Osteoblast (primary cell): ENCODE data around the gene RNF187. TPM values are rescaled to one million over a fixed set of nuclear protein-coding genes. Genes with fewer than 3 reads are reported as not detected.

Experiments
- DNase-seq: peaks from one replicate; pipeline ENCODE4 v3.0.0; 2011; ENCODE audit warnings: low spot score, mixed read lengths; ENCODE audit not compliant: insufficient read length; ENCODE audit errors: missing footprints
- H2AFZ ChIP-seq: 2 replicates; pipeline ENCODE4 v1.6.0; 2011; ENCODE audit warnings: mild to moderate bottlenecking, low read length
- H3K27ac ChIP-seq: 2 replicates; pipeline ENCODE4 v1.5.1; 2011; ENCODE audit warnings: mild to moderate bottlenecking, low read depth, low read length, moderate library complexity
- H3K27me3 ChIP-seq: 2 replicates; pipeline ENCODE4 v1.6.0; 2012; ENCODE audit warnings: mild to moderate bottlenecking, control low read depth, inconsistent platforms, low read length, moderate library complexity; ENCODE audit not compliant: insufficient read depth
- H3K36me3 ChIP-seq: 2 replicates; pipeline ENCODE4 v1.5.1; 2011; ENCODE audit warnings: mild to moderate bottlenecking, low read length, control low read depth, moderate library complexity; ENCODE audit not compliant: insufficient read depth
- H3K4me1 ChIP-seq: 2 replicates; pipeline ENCODE4 v1.5.1; 2011; ENCODE audit warnings: mild to moderate bottlenecking, low read length, control low read depth, moderate library complexity; ENCODE audit not compliant: insufficient read depth
- H3K4me2 ChIP-seq: 2 replicates; pipeline ENCODE4 v1.6.0; 2011; ENCODE audit warnings: mild to moderate bottlenecking, low read length; ENCODE audit not compliant: insufficient read depth
- H3K4me3 ChIP-seq: fragments of 200-600 bp; sonication (generic); 3 replicates; pipeline ENCODE4 v1.5.1; 2012; ENCODE audit warnings: mild to moderate bottlenecking, low read length, inconsistent platforms; ENCODE audit not compliant: insufficient read depth
- H3K79me2 ChIP-seq: 2 replicates; pipeline ENCODE4 v1.6.0; 2012; ENCODE audit warnings: mild to moderate bottlenecking, low read length, control low read depth, inconsistent platforms; ENCODE audit not compliant: insufficient read depth
- H3K9me3 ChIP-seq: 2 replicates; pipeline ENCODE4 v1.5.1; 2011; ENCODE audit warnings: low read depth, low read length, control low read depth
- H4K20me1 ChIP-seq: 2 replicates; pipeline ENCODE4 v1.6.0; 2012; ENCODE audit warnings: mild to moderate bottlenecking, low read length, control low read depth; ENCODE audit not compliant: insufficient read depth
- CTCF ChIP-seq: IDR thresholded peaks from 2 replicates; pipeline ENCODE4 v1.5.1; 2011; ENCODE audit warnings: mild to moderate bottlenecking, low read depth, low read length, moderate library complexity; ENCODE audit errors: extremely low read depth
- total RNA-seq: library from RNA; depleted of rRNA; stranded (reverse); fragments of >200 nt; gene quantifications from 2 replicates; pipeline ENCODE4 v1.2.3, GENCODE V29; 2012

RNF187 gene
- total RNA-seq, 1 donor: 52.5 TPM

GRCh38 chr1:228471154-228471761 is 15.9 kb upstream of the RNF187 start:
- no peak overlapping the region for H3K4me2 ChIP-seq
- peaks cover 39% of the 10 kb centered on the region for H3K27me3 ChIP-seq
- no peak overlapping the region for H3K4me3 ChIP-seq
- H3K36me3 ChIP-seq: no peaks in the 10 kb centered on the region
- no peaks in the 10 kb centered on the region for H3K9me3 ChIP-seq
- no peak overlapping the region for H2AFZ ChIP-seq
- no peaks in the 10 kb centered on the region for H4K20me1 ChIP-seq
- H3K79me2 ChIP-seq: no peaks in the 10 kb centered on the region
- no peak for DNase-seq
- H3K4me1 ChIP-seq: no peaks in the 10 kb centered on the region
- TF ChIP-seq CTCF: no peak
- no peak overlapping the region for H3K27ac ChIP-seq

- Histone ChIP-seq H3K4me2 (no peak overlapping the region), H3K4me1 (no peaks in the 10 kb centered on the region), H3K27me3 (peaks cover 39% of the 10 kb centered on the region), H3K9me3 (no peaks in the 10 kb centered on the region), H4K20me1 (no peaks in the 10 kb centered on the region), H3K36me3 (no peaks in the 10 kb centered on the region), H3K4me3 (no peak overlapping the region), H3K79me2 (no peaks in the 10 kb centered on the region), H2AFZ (no peak overlapping the region), H3K27ac (no peak overlapping the region)
- TF ChIP-seq CTCF: peak; percentile 66
- DNase-seq: no peak
These were observed 15.3 kb upstream of the RNF187 start for GRCh38 chr1:228471762-228472398.

- Histone ChIP-seq H3K9me3 (no peaks in the 10 kb centered on the region), H3K4me2 (no peak overlapping the region), H4K20me1 (no peaks in the 10 kb centered on the region), H3K4me3 (no peak overlapping the region), H2AFZ (no peak overlapping the region), H3K4me1 (no peaks in the 10 kb centered on the region), H3K36me3 (no peaks in the 10 kb centered on the region), H3K27me3 (peaks cover 31% of the 10 kb centered on the region), H3K79me2 (no peaks in the 10 kb centered on the region), H3K27ac (no peak overlapping the region)
- DNase-seq: no peak
- no peak for TF ChIP-seq CTCF
These were observed 14.5 kb upstream of the RNF187 start for GRCh38 chr1:228472655-228473054.

- Histone ChIP-seq H3K4me2 (no peak overlapping the region), H4K20me1 (no peaks in the 10 kb centered on the region), H3K27me3 (peaks cover 13% of the 10 kb centered on the region), H2AFZ (no peak overlapping the region), H3K27ac (no peak overlapping the region), H3K4me1 (no peaks in the 10 kb centered on the region), H3K4me3 (no peak overlapping the region), H3K79me2 (no peaks in the 10 kb centered on the region), H3K36me3 (no peaks in the 10 kb centered on the region), H3K9me3 (no peaks in the 10 kb centered on the region)
- DNase-seq: no peak
- TF ChIP-seq CTCF: no peak
These were observed 12.7 kb upstream of the RNF187 start for GRCh38 chr1:228474507-228474906.
